Progenitor cell of endocrine pancreas (in vitro differentiated cells): Measurements from ENCODE around the gene TRIM72. TPM values are rescaled to one million over a fixed set of nuclear protein-coding genes. Genes with fewer than 3 reads are reported as not detected.
A peak's percentile ranks its signal among the peaks of the same experiment; 100 is the strongest.

Experiments used
- DNase-seq: peaks from one replicate; pipeline ENCODE4 v3.0.0; 2021; ENCODE audit warnings: low spot score; ENCODE audit not compliant: unreplicated experiment
- H3K27ac Mint-ChIP-seq: 2 replicates; pipeline ENCODE4 v1.8.0; 2021; ENCODE audit warnings: mild to moderate bottlenecking, moderate library complexity, mixed read lengths
- H3K27me3 Mint-ChIP-seq: 2 replicates; pipeline ENCODE4 v1.8.0; 2021; ENCODE audit warnings: mixed read lengths
- H3K36me3 Mint-ChIP-seq: 2 replicates; pipeline ENCODE4 v1.8.0; 2022; ENCODE audit warnings: mixed read lengths; ENCODE audit not compliant: insufficient read depth
- H3K4me1 Mint-ChIP-seq: 2 replicates; pipeline ENCODE4 v1.8.0; 2021; ENCODE audit warnings: low read depth, mixed read lengths
- H3K4me3 Mint-ChIP-seq: 2 replicates; pipeline ENCODE4 v1.8.0; 2021; ENCODE audit warnings: low read depth, mild to moderate bottlenecking, moderate library complexity, mixed read lengths
- H3K9me3 Mint-ChIP-seq: 2 replicates; pipeline ENCODE4 v1.8.0; 2021; ENCODE audit warnings: low read depth, mixed read lengths
- total RNA-seq: library from RNA; stranded (reverse); gene quantifications from 2 replicates; pipeline ENCODE4 v1.2.1, GENCODE V29; 2021
- TF ChIP-seq, protein P1 (sequence below): fragments of 200-600 bp; sonication (generic); IDR thresholded peaks from one replicate; pipeline ENCODE4 v1.5.0; 2021; ENCODE audit warnings: antibody characterized with exemption, mild to moderate bottlenecking; ENCODE audit not compliant: unreplicated experiment

TRIM72 gene
- total RNA-seq, 1 donor from 2014 or later = 0.14 TPM

DNA sequence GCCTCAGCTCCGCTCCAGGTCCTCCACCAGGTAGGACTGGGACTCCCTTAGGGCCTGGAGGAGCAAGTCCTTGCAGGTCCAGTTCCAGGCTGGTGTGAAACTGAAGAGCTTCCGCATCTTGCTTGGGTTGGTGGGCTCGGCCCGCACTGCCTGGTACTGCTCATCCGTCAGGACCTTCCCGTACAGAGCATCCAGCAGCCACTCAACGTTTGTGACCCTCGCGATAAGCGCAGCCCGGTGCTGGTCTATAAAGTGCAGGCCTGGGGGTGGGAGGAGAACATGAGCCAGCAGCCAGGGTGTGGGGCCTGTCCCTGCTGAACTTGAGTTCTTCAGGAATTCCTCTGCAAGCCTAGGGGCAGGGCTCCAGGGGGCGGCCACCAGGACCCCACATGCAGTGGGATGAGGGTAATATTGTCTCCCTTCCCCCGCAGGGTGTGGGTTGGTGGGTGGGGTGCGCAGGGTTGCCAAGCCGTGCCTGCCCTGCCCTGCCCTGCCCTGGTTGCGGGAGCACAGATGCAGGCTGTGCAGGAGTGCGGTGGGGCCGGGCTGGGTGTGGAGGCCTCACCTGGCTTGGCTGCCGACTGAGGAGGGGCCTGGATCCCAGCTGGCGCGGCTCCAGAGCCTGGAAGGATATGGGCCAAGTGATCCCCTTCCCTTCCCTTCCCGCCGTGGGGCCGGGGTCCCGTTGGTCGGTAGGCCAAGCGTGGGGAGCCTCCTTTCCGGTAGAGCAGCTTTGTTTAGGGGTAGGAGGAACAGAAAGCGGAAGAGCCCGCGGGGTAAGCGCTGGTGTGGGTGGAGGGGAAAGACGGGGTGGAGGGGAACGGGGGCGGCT is 12.1 kb upstream of the TRIM72 start:
- Mint-ChIP-seq H3K36me3 (peaks cover 6% of the 10 kb centered on the region), H3K9me3 (no peaks in the 10 kb centered on the region), H3K4me1 (peaks cover 2% of the 10 kb centered on the region), H3K27ac (no peak overlapping the region), H3K27me3 (peaks cover 37% of the 10 kb centered on the region), H3K4me3 (peak overlapping the region; percentile 74)
- DNase-seq = peak; percentile 32
- TF ChIP-seq, protein P1, sequence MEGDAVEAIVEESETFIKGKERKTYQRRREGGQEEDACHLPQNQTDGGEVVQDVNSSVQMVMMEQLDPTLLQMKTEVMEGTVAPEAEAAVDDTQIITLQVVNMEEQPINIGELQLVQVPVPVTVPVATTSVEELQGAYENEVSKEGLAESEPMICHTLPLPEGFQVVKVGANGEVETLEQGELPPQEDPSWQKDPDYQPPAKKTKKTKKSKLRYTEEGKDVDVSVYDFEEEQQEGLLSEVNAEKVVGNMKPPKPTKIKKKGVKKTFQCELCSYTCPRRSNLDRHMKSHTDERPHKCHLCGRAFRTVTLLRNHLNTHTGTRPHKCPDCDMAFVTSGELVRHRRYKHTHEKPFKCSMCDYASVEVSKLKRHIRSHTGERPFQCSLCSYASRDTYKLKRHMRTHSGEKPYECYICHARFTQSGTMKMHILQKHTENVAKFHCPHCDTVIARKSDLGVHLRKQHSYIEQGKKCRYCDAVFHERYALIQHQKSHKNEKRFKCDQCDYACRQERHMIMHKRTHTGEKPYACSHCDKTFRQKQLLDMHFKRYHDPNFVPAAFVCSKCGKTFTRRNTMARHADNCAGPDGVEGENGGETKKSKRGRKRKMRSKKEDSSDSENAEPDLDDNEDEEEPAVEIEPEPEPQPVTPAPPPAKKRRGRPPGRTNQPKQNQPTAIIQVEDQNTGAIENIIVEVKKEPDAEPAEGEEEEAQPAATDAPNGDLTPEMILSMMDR = no peak

DNA sequence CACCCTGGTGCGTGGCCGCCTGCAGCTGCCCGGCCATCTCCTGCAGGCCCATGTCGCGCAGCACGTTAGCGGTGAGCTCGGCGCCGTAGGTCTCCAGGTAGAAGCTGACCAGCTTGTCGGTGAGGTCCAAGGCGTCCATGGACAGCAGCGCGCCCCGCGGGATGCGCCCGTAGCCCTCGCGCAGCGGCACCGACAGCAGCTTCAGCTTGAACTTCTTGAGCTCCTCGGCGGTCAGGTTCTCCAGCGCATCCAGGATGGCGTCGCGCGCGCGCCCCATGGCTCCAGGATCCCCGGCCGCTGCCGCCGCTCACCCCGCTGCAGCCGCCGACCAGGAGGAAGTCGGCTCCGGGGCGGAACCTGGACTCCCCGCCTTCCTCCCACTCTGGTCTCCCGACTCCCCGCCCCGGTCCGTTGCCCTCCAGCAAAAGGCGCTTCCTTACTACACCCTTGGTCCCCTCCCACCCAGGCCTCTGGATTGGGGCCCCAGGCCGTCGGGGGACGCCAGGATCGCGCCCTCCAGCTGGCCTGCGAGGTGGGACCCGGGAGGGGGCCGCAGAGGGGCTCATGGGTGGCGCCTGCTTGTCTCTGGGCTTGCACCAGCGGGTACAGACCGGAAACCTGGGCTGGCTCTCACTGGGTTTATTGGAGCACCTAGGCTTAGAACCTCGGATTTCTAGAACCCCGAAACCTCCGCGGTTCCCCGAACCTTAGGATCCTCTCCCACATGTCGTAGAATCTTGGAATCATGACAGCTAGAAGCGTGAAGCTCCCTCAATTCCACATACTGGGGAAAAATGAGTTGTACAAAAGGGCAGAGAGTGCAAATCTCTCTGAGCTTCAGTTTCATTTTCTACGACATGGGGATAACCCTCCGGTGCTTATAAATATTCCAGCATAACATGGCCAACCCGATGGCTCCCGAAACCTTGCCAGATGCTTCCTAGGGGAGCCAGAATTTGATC is 11.2 kb upstream of the TRIM72 start, which contains the start of gene PYCARD:
PYCARD (minus strand) TSS at position 347 of the 962 bp plus-strand sequence; CDS start at position 277, 70 bp downstream.
- TF ChIP-seq, protein P1 = no peak
- H3K27me3 Mint-ChIP-seq = peaks cover 46% of the 10 kb centered on the region
- H3K4me3 Mint-ChIP-seq = peak within 1 kb of the TSS; percentile 74
- peak; percentile 26 for DNase-seq
- H3K27ac Mint-ChIP-seq = no peak within 1 kb of the TSS
- H3K4me1 Mint-ChIP-seq = peaks cover 2% of the 10 kb centered on the region
- H3K36me3 Mint-ChIP-seq = peaks cover 5% of the 10 kb centered on the region
- no peaks in the 10 kb centered on the region for H3K9me3 Mint-ChIP-seq

DNA sequence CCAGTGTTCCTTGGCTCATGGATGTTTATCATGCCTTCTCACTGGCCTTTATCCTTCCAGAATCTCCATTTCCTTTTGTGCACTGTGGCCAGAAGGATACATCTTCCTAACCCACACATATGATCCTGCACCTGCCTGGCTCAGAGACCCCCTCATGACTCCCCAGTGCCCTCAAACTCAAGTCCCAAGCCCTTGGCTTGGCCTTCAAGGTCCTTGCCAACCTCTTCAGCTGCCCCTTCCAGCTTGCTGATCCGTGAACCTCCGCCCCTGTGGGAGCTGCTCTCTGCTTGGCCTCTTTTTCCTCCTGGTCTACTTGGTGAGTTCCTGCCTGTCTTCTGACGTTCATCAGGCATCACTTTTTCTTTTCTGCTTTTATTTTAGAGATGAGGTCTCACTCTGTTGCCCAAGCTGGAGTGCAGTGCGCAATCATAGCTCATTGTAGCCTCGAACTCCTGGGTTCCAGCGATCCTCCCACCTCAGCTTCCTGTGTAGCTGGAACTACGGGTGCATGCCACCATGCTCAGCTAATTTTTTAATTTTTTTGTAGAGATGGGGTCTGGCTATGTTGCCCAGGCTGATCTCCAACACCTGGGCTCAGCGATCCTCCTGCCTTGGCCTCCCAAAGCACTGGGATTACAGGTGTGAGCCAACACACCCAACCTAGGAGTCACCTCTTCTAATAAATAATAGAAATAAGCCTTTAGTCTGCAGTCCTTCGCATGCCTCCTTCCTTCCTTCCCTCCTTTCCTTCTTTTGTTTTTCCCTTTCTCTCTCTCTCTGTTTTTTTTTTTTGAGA is 8.8 kb upstream of the TRIM72 start:
- H3K9me3 Mint-ChIP-seq = no peaks in the 10 kb centered on the region
- TF ChIP-seq, protein P1 = no peak
- DNase-seq = no peak
- H3K27me3 Mint-ChIP-seq = peaks cover 54% of the 10 kb centered on the region
- no peaks in the 10 kb centered on the region for H3K36me3 Mint-ChIP-seq
- no peak overlapping the region for H3K4me3 Mint-ChIP-seq
- no peak overlapping the region for H3K27ac Mint-ChIP-seq
- H3K4me1 Mint-ChIP-seq = peaks cover 2% of the 10 kb centered on the region

DNA sequence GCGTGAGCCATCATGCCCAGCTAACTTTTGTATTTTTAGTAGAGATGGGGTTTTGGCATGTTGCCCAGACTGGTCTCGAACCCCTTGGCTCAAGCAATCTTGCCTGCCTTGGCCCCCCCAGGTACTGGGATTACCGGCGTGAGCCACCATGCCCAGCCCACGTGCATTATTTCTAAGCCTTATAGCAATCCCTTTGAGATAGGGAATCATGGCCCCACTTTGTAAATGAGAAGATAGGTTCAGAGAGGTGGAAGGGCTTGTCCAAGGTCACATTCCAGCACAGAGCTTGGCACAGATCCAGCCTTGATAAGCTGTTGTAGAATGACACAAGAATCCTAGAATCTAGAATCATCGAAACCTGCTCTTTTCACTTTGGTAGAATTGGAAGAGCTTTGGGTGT is 7.1 kb upstream of the TRIM72 start:
- no peak overlapping the region for H3K4me3 Mint-ChIP-seq
- no peak for DNase-seq
- H3K36me3 Mint-ChIP-seq = no peaks in the 10 kb centered on the region
- H3K9me3 Mint-ChIP-seq = no peaks in the 10 kb centered on the region
- peaks cover 3% of the 10 kb centered on the region for H3K4me1 Mint-ChIP-seq
- H3K27me3 Mint-ChIP-seq = peaks cover 52% of the 10 kb centered on the region
- no peak overlapping the region for H3K27ac Mint-ChIP-seq
- TF ChIP-seq, protein P1 = no peak
